Glomerular visceral epithelial cell (primary cell): Measurements from ENCODE around the gene KCNJ2.

Experiments used
- DNase-seq: peaks from one replicate; pipeline ENCODE4 v3.0.0-alpha.2; 2016; ENCODE audit errors: extremely low spot score

The KCNJ2 gene

GRCh38 chr17:70204431-70204830 is 35.1 kb downstream of the KCNJ2 start:
- DNase-seq: no peak

- no peak for DNase-seq
Measured at GRCh38 chr17:70205401-70205800, 36.1 kb downstream of the KCNJ2 start.

- no peak for DNase-seq
Measured at GRCh38 chr17:70206361-70207010, 37.2 kb downstream of the KCNJ2 start.

- DNase-seq: no peak
Measured at GRCh38 chr17:70207184-70207583, 37.9 kb downstream of the KCNJ2 start.

GRCh38 chr17:70208080-70208794 is 38.9 kb downstream of the KCNJ2 start:
- no peak for DNase-seq

- DNase-seq: no peak
Measured at GRCh38 chr17:70208825-70209555, 39.7 kb downstream of the KCNJ2 start.

GRCh38 chr17:70215656-70216055 is 46.3 kb downstream of the KCNJ2 start:
- DNase-seq: no peak

- DNase-seq: no peak
Measured at GRCh38 chr17:70217571-70217970, 48.2 kb downstream of the KCNJ2 start.

GRCh38 chr17:70225276-70225675 is 55.9 kb downstream of the KCNJ2 start:
- DNase-seq: no peak
